Left renal cortex interstitium (tissue), 4 donors: ENCODE measurements around the gene MGARP. TPM values are rescaled to one million over a fixed set of nuclear protein-coding genes. Genes with fewer than 3 reads are reported as not detected.
"Not testable (repeated sequence)": the region's sequence is repeated elsewhere in the genome, so short reads cannot be mapped to it uniquely, and the experiment has no call there.

Experiments used
- DNase-seq, 4 donors: peaks; one replicate each; pipeline ENCODE4 v3.0.0-alpha.2; 2013; ENCODE audit warnings: low read depth in 4 of 4, low spot score in 2 of 4, missing footprints in 1 of 4
- polyA plus RNA-seq, 4 donors: library from polyadenylated mRNA; unstranded; fragments of 120-200 nt; gene quantifications; one replicate each; pipeline ENCODE4 v1.2.1, GENCODE V29; 2013; ENCODE audit not compliant: insufficient read length in 4 of 4

MGARP gene
- polyA plus RNA-seq, 4 donors, result 0.44 to 0.52 (median 0.48) TPM; not detected in 1

- no peak for DNase-seq
Observed at GRCh38 chr4:139297001-139297410, 17.0 kb upstream of the MGARP start.

DNA sequence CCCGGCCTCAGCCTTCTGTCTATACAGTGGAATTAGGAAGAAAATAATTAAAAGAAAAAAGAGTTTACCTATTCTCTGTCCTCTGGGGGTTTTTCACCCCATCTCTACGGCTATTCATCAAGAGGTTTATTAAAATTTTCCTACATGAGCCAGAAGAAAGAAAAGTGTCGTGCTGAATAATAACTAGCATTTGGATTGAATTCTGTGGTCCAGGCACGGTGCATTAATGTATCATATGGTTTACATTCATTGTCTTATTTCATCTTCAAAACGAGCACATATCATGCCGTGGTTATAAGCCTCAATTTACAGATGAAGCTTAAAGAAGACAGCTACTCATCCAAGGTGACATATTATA, 15.9 kb upstream of the MGARP start:
- DNase-seq, result no peak

- peak; percentile 87 to 95 (median 90) for DNase-seq
Observed at GRCh38 chr4:139295206-139295941, 15.3 kb upstream of the MGARP start.

DNA sequence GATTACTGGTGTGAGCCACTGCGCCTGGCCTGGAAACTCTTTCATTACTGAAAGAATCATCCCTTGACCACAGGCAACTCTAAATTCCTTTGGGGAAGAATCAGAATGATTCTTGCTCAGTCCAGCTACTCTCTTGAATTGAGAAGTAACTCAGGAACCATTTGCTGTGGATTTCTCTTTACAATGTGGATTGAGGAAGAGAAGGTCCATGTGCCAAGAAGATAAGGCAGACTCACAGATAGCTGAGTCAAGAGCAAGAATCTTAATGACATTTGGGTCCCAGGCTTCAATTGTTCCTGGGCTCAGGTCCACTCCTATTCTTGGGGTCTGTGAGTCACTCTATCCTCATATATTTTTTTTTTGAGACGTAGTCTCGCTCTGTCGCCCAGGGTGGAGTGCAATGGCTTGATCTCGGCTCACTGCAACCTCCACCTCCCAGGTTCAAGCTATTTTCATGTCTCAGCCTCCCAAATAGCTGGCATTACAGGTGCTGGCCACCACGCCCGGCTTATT, 6.2 kb upstream of the MGARP start:
- DNase-seq, result no peak

GRCh38 chr4:139282721-139283075, 2.7 kb upstream of the MGARP start:
- DNase-seq, result no peak

DNA sequence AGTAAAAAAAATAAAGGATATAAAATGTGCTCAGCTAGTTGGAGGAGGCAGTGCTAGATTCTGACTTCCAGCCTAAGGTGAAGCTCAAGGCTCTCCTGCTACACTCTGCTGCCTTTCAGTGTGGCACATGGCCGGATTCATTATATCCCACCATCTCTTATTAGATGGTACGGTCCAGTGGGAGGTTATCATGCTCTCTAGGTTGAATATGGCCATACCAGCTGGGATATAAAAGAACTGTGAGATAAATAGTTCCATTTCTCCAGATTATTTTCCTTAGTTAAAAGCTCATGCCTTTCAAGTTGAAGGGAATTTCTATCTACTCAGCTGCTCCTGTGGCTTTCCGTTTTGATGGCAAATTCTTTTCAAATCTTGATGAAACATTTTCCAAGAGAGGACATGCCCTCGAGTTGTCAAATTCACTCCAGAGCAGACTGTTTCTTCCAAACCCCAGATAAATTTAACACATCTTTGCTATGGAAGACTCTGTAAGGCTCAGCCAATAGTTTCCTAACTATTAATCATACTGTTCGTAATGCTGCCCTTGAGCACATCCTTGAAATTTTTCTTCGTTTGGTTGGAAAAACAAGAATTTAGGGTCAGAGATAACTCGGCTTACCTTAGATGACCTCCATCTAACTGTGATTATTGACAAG, 2.2 kb upstream of the MGARP start:
- DNase-seq, result no peak

DNA sequence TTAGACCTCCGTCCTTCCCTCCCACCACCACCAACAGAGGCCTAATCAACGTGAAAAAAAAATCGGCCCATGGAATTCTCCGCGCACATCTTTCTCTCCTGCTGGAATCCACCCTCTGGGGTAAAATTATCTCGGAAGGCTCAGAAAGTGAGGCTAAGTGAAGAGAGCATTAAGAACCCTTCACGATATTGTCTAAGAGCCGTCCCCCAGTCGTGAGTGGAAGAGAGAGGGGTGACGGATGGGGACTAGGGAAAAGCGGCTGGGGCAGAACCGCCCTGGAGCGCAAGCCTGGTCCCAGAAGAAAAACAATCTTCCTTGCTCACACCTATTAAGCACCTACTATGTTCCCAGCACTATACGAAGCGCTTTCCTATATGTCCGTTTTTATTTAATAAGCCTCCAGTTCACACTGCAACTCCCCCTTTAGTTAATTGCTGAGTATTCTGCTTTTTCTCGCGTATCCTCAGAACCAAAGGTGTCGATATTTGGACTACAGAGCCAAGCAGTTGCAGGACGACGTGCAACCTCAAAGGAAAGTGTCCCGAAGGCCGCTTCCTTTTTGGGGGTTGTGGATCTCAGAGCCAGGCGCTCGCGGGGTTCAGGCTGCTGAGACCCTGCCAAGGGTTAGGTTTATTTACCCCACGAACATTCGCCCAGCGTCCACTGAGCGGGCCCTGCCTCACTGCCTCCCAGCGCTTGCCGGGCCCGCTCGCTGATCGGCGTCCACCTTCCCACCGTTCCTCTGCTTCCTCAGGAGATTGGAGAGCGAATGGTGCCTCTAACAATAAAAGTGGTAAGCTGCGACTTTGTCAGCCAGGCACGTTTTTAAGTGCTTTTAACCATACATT, 889 bp downstream of the MGARP start:
- no peak for DNase-seq

GRCh38 chr4:139278485-139278884, 1.5 kb downstream of the MGARP start:
- DNase-seq, result no peak

GRCh38 chr4:139275281-139275735, 4.7 kb downstream of the MGARP start:
- DNase-seq, result no peak

- no peak for DNase-seq
Observed at GRCh38 chr4:139274790-139275189, 5.2 kb downstream of the MGARP start.

DNA sequence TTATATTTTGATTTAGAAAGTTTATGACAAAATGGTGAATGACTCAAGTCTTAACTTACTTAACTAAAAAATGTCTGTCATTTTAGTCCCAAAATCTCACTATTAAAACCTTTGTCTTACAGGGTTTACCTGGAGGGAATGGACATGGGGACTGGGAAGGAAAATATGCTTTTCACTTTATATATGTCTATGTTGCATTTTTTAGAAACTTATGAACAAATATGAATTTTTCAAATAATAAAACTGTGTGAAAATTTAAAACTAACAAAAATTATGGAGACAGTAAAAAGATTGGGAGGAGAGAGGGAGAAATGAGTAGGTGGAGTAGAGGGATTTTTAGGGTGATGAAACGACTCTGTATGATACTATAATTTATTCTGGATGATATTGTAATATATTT, 6.2 kb downstream of the MGARP start:
- DNase-seq, result no peak

DNA sequence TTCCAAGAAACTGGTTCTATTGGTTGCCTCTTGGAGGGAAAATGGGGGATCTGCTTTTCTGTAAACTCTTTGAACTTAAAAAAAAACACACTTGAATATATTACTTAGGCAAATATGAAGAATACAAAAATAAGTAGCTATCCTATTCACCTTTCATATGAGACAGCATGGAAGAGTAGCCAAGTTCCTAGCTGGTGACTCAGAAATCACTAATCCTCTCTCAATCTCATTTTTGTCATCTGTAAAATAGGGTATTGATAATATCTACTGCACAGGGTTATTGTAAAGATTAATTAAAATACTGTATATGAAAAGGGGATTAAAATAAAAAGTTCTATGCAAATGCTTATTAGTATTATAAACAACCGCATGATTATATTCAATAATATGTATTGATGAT, 12.7 kb downstream of the MGARP start:
- no peak for DNase-seq

GRCh38 chr4:139266583-139267257, 13.3 kb downstream of the MGARP start:
- DNase-seq, result peak in 3 of 4 donors; percentile 40 to 69 (median 43)

- DNase-seq, result no peak
Observed at GRCh38 chr4:139266208-139266582, 13.8 kb downstream of the MGARP start.

GRCh38 chr4:139265654-139266053, 14.4 kb downstream of the MGARP start:
- no peak for DNase-seq

GRCh38 chr4:139256349-139256748, 23.7 kb downstream of the MGARP start:
- no peak for DNase-seq

GRCh38 chr4:139255581-139255980, 24.4 kb downstream of the MGARP start:
- not testable (repeated sequence) for DNase-seq

DNA sequence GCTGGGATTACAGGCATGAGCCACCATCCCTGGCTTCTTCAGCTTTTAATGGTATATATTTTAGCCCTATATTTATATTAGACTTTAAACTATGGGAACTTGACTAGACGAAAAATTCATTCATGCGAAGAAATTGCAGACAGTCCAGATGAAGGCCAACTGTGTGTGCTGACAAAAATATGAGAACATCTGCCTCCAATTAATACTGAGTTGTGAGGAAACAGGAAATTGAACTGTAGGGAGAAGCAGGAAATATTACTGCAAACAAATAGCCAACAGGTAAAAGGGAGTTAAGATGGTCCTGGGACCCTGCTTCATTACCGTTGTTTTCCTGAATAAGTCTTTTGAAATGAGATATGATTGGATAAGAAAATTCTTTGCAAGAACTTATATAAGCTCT, 26.3 kb downstream of the MGARP start:
- DNase-seq, result no peak

DNA sequence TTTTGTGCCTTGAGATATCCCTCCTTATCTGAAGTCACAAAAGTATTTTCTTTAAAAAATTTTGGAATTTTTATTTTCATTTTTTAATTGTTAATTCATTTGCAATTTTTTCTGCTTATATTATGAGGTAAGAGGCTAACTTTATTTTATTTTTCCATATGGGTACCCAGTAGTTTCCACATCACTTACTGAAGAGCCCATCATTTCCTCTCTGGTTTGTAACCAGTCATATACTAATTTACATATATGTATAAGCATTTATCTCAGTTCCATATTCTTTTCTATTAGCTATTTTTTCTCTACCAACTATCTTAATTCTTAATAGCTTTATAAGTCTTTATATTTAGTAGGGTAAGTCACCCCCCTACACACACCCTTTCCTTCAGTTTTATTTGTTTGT, 27.0 kb downstream of the MGARP start:
- DNase-seq, result no peak

DNA sequence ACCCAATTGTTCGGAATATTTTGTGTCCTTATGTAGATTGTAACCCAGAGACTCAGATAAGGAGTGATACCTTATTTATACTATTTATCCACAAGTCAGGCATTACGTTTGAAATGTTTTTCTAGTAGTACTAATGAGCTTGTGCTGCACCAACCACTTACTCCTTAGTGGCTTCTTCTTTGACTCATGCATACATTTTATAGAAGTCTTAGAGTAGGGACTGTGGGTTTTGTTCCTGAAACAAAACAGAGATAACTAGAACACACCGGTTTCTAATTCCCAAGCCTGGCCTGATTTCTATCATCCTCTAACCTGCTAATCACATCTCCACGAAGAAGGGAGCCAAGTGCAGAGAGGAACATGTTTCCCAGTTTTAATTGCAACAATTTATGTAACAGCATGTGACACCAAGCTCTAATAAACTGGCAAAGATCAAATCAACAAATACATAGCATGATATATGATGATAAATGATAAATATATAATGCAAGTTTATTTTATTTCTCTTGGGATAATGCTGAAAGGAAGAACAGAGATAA, 32.3 kb downstream of the MGARP start:
- DNase-seq, result no peak
